ENCODE results near the gene CDK1.

DNA sequence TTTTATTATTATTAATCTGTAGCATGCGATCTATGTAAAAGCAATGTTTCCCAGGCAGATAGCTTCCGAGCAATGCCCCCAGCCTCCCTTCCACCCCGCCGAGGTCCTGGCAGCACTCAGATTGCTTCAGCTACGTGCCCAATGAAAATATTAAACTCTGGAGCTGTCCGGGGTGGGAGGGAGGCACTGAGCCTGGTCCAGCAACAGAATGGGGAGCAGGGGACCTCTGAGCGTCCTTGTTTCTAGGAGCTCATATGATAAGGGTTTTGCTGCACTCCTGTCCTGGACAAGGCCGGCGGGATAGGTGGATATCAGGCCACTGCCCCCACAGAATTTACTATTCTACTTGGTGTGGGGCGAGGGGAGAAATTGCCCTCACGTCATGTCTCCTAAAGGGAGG is 44.5 kb upstream of the CDK1 start:
- TF ChIP-seq EZH2 (IDR thresholded peaks at IDR 0.05; ENCODE audit: insufficient read depth, poor library complexity, severe bottlenecking) (no peak), EZH2phosphoT487 (IDR thresholded peaks at IDR 0.05; ENCODE audit: insufficient read depth, low read depth) (no peak)

Measured in GM23248 (cell line).